Breast epithelium (tissue), 4 donors: ENCODE data around the gene TEX2. TPM values are rescaled to one million over a fixed set of nuclear protein-coding genes. Genes with fewer than 3 reads are reported as not detected.

Experiments used
- DNase-seq, 2 donors: peaks; one replicate each; pipeline ENCODE4 v3.0.0-alpha.2; 2019; ENCODE audit warnings: low spot score in 2 of 2
- H3K27ac ChIP-seq, 2 donors: fragments of 200-600 bp; sonication (generic) in 1 of 2; one replicate each; pipeline ENCODE4 v1.5.1; 2016 to 2019; ENCODE audit warnings: mild to moderate bottlenecking in 1 of 2
- H3K27me3 ChIP-seq, 2 donors: fragments of 200-600 bp; sonication (generic) in 1 of 2; one replicate each; pipeline versions ENCODE4 v1.5.1 to v1.6.0; 2017 to 2019; ENCODE audit warnings: control low read depth in 1 of 2, mild to moderate bottlenecking in 1 of 2
- H3K36me3 ChIP-seq: fragments of 200-600 bp; one replicate; pipeline ENCODE4 v1.5.1; 2019
- H3K4me1 ChIP-seq, 2 donors: fragments of 200-600 bp; sonication (generic); one replicate each; pipeline ENCODE4 v1.5.1; 2016 to 2019; ENCODE audit warnings: control low read depth in 1 of 2
- H3K4me3 ChIP-seq, 3 donors: fragments of 200-600 bp; sonication (generic); 1 replicate in 2 of 3; 2 replicates in 1 of 3; pipeline ENCODE4 v1.5.1; 2016 to 2019; ENCODE audit warnings: mild to moderate bottlenecking in 3 of 3, moderate library complexity in 2 of 3
- H3K9me3 ChIP-seq, 2 donors: fragments of 200-600 bp; sonication (generic) in 1 of 2; one replicate each; pipeline ENCODE4 v1.5.1; 2016 to 2019; ENCODE audit warnings: control low read depth in 1 of 2
- POLR2A ChIP-seq: fragments of 450-650 bp; IDR thresholded peaks from one replicate; pipeline ENCODE4 v1.6.1; 2016; ENCODE audit warnings: antibody characterized with exemption, mild to moderate bottlenecking, moderate library complexity
- POLR2AphosphoS5 ChIP-seq, 3 donors: sonication (generic); formaldehyde crosslinking; IDR thresholded peaks; one replicate each; pipeline ENCODE4 v1.6.1; 2017; ENCODE audit warnings: antibody characterized with exemption in 3 of 3
- intact Hi-C: fragments of 100-400 bp; cut with DNase I; formaldehyde crosslinking; loops from one replicate; pipeline ENCODE4 v1.15.1; 2023; ENCODE audit warnings: low total_unique reads
- total RNA-seq, 3 donors: library from RNA; depleted of rRNA; stranded (reverse); fragments of >200 nt; gene quantifications; one replicate each; pipeline ENCODE4 v1.1.0, GENCODE V29; 2016
- TF ChIP-seq, protein P1 (sequence below), 3 donors: fragments of 450-650 bp; IDR thresholded peaks; one replicate each; pipeline ENCODE4 v1.5.1; 2016 to 2017; ENCODE audit warnings: antibody characterized with exemption in 3 of 3, mild to moderate bottlenecking in 3 of 3, moderate library complexity in 3 of 3

The TEX2 gene
- total RNA-seq, 3 donors from 2014 or later = 47.5 to 70.7 (median 69.6) TPM

- Histone ChIP-seq H3K27ac (peak overlapping the region; percentile 96 to 99), H3K9me3 (no peaks in the 10 kb centered on the region), H3K4me1 (peaks cover 0 to 7% of the 10 kb centered on the region in 2 donors), H3K36me3 (no peaks in the 10 kb centered on the region), H3K4me3 (peak overlapping the region; percentile 87 to 99 (median 91)), H3K27me3 (no peaks in the 10 kb centered on the region)
- TF ChIP-seq POLR2AphosphoS5 (IDR thresholded peaks at IDR 0.05) = no peak
- TF ChIP-seq, protein P1, sequence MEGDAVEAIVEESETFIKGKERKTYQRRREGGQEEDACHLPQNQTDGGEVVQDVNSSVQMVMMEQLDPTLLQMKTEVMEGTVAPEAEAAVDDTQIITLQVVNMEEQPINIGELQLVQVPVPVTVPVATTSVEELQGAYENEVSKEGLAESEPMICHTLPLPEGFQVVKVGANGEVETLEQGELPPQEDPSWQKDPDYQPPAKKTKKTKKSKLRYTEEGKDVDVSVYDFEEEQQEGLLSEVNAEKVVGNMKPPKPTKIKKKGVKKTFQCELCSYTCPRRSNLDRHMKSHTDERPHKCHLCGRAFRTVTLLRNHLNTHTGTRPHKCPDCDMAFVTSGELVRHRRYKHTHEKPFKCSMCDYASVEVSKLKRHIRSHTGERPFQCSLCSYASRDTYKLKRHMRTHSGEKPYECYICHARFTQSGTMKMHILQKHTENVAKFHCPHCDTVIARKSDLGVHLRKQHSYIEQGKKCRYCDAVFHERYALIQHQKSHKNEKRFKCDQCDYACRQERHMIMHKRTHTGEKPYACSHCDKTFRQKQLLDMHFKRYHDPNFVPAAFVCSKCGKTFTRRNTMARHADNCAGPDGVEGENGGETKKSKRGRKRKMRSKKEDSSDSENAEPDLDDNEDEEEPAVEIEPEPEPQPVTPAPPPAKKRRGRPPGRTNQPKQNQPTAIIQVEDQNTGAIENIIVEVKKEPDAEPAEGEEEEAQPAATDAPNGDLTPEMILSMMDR (IDR thresholded peaks at IDR 0.05) = no peak
- TF ChIP-seq POLR2A = no peak
- intact Hi-C loops = no loop called here
- DNase-seq = no peak
Measured at GRCh38 chr17:64129515-64129764, 133.6 kb downstream of the TEX2 start.

GRCh38 chr17:64128787-64129514, 134.1 kb downstream of the TEX2 start:
- H3K9me3 ChIP-seq = no peaks in the 10 kb centered on the region
- peak overlapping the region; percentile 96 to 99 for H3K27ac ChIP-seq
- DNase-seq = peak; percentile 58 to 63
- no peaks in the 10 kb centered on the region for H3K27me3 ChIP-seq
- TF ChIP-seq POLR2A (no peak), POLR2AphosphoS5 (IDR thresholded peaks at IDR 0.05) (no peak)
- TF ChIP-seq, protein P1 (IDR thresholded peaks at IDR 0.05) = no peak
- H3K4me1 ChIP-seq = peaks cover 0 to 7% of the 10 kb centered on the region in 2 donors
- H3K4me3 ChIP-seq = peak overlapping the region; percentile 87 to 99 (median 91)
- no peaks in the 10 kb centered on the region for H3K36me3 ChIP-seq
- intact Hi-C loops = no loop called here

DNA sequence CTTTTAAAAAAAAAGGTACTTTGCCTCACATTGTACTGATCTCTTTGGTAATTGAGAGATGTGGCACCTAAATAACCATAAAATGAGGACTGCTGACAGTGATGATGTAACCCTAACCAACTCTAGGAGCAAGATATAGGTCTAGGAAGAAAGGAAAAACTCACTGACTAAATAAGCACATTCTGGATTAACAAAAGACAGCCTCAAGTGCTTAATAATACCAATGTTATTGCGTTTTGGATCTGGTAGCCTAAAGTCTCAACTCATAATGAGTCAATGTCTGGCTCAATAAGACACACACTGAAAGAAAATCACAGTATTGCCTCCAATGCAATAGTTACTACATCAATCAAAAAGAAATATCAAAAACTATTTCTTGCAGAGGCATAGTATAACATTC, 136.1 kb downstream of the TEX2 start:
- H3K4me1 ChIP-seq = peaks cover 0 to 7% of the 10 kb centered on the region in 2 donors
- TF ChIP-seq POLR2AphosphoS5 (IDR thresholded peaks at IDR 0.05) = no peak
- TF ChIP-seq, protein P1 (IDR thresholded peaks at IDR 0.05) = no peak
- H3K27me3 ChIP-seq = no peaks in the 10 kb centered on the region
- H3K36me3 ChIP-seq = no peaks in the 10 kb centered on the region
- intact Hi-C loops = no loop called here
- no peak for DNase-seq
- no peak overlapping the region for H3K27ac ChIP-seq
- no peak overlapping the region for H3K4me3 ChIP-seq
- no peaks in the 10 kb centered on the region for H3K9me3 ChIP-seq

GRCh38 chr17:64125937-64126336, 137.1 kb downstream of the TEX2 start:
- Histone ChIP-seq H3K4me3 (no peak overlapping the region), H3K27ac (no peak overlapping the region), H3K4me1 (peaks cover 0 to 7% of the 10 kb centered on the region in 2 donors), H3K36me3 (no peaks in the 10 kb centered on the region), H3K27me3 (no peaks in the 10 kb centered on the region), H3K9me3 (no peaks in the 10 kb centered on the region)
- TF ChIP-seq, protein P1 (IDR thresholded peaks at IDR 0.05) = no peak
- TF ChIP-seq POLR2A (no peak), POLR2AphosphoS5 (IDR thresholded peaks at IDR 0.05) (no peak)
- DNase-seq = no peak
- intact Hi-C loops = no loop called here

- intact Hi-C loops = no loop called here
- Histone ChIP-seq H3K4me1 (peaks cover 0 to 7% of the 10 kb centered on the region in 2 donors), H3K4me3 (no peak overlapping the region), H3K27me3 (no peaks in the 10 kb centered on the region), H3K9me3 (no peaks in the 10 kb centered on the region), H3K36me3 (no peaks in the 10 kb centered on the region), H3K27ac (no peak overlapping the region)
- TF ChIP-seq, protein P1 (IDR thresholded peaks at IDR 0.05) = no peak
- TF ChIP-seq POLR2AphosphoS5 (IDR thresholded peaks at IDR 0.05) (no peak), POLR2A (no peak)
- no peak for DNase-seq
Measured at GRCh38 chr17:64124609-64125008, 138.5 kb downstream of the TEX2 start.
